ENCODE data around the gene ARMH1.

ARMH1 gene

DNA sequence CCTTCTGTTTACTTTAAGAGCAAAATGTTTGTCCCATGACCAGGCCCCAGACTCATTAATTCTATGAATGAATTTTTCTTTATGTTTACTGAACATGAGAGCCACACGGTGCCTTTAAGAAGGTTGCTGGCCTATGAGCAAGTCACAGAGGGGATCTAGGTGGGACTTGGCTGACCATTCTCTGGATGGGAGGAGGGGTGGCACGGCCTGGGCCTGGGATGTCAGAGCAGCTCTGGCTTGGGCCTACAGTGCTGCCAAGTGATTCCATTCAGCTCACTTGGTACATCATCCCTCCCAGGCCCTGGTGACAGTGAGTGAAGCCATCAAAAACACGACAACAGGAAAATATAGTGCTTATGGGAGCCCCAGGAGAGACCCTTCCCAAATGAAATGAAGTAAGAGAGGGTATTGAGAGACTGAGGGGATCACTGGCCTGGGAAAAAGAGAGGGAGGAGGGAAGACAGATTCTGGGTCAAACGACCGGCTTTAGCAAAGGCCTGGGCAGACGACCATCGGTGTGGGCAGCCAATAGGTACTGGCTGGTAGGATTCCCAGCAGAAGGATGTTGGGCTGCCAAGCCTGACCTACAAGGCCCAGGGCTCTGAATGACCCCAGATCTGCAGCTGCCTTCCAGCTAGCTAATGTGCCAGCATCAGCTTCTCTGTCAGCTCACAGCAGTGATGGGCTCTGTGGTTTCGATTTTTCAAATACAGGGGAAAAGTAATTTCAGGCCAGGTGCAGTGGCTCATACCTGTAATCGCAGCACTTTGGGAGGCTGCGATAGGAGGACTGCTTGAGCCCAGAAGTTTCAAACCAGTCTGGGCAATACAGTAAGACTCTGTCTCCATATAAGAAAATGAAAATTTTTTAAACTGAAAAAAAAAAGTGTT, 3.5 kb upstream of the ARMH1 start:
- Histone ChIP-seq H3K9me3 (no peaks in the 10 kb centered on the region), H3K27ac (peak overlapping the region; percentile 88), H3K4me1 (ENCODE audit: control insufficient read depth in 1 of 2, insufficient read depth in 1 of 2, low read depth in 1 of 2, low read length in 1 of 2) (peaks cover 39% of the 10 kb centered on the region in 2 experiments), H3K36me3 (no peaks in the 10 kb centered on the region), H3K4me3 (ENCODE audit: low read depth in 1 of 2, low read length in 1 of 2) (no peak overlapping the region), H3K27me3 (no peaks in the 10 kb centered on the region)
- TF ChIP-seq, protein P1, sequence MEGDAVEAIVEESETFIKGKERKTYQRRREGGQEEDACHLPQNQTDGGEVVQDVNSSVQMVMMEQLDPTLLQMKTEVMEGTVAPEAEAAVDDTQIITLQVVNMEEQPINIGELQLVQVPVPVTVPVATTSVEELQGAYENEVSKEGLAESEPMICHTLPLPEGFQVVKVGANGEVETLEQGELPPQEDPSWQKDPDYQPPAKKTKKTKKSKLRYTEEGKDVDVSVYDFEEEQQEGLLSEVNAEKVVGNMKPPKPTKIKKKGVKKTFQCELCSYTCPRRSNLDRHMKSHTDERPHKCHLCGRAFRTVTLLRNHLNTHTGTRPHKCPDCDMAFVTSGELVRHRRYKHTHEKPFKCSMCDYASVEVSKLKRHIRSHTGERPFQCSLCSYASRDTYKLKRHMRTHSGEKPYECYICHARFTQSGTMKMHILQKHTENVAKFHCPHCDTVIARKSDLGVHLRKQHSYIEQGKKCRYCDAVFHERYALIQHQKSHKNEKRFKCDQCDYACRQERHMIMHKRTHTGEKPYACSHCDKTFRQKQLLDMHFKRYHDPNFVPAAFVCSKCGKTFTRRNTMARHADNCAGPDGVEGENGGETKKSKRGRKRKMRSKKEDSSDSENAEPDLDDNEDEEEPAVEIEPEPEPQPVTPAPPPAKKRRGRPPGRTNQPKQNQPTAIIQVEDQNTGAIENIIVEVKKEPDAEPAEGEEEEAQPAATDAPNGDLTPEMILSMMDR (IDR thresholded peaks at IDR 0.05): no peak

DNA sequence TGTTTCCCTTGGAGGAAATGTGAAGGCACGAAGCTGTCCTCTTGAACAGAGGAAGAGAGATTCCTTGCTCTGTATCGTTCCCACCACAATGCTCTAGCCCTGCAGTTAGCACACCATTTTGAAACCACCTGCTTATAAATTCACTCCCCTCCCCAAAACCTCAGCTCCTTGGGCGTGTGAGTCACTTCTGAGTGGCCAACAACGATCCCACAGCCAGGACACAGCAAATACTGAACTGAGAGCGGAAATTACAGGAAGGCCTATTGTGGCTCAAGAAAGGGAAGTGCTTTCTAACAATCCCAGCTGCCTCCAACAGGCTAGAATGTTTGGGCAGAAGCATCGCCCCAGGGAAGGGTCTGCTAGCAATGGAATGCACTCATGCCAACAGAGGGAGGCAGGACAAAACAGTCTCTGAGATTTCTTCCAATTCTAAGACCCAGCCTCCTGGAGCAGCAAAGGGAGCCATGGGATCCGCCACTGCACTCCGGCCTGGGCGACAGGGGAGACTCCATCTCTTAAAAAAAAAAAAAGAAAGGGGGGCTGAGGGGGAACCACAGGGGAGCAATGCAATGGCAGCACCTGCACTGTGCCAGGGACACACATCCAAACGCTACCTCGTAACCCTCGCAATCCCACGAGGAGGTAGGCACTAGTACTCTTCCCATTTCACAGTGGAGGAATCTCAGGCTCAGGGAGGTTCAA, 2.1 kb upstream of the ARMH1 start:
- TF ChIP-seq, protein P1 (IDR thresholded peaks at IDR 0.05): peak; percentile 56
- peak overlapping the region; percentile 88 for H3K27ac ChIP-seq
- H3K27me3 ChIP-seq: no peaks in the 10 kb centered on the region
- H3K36me3 ChIP-seq: no peaks in the 10 kb centered on the region
- peaks cover 53% of the 10 kb centered on the region in 2 experiments for H3K4me1 ChIP-seq (ENCODE audit: control insufficient read depth in 1 of 2, insufficient read depth in 1 of 2, low read depth in 1 of 2, low read length in 1 of 2)
- H3K9me3 ChIP-seq: no peaks in the 10 kb centered on the region
- peak overlapping the region; percentile 14 to 91 for H3K4me3 ChIP-seq (ENCODE audit: low read depth in 1 of 2, low read length in 1 of 2)

DNA sequence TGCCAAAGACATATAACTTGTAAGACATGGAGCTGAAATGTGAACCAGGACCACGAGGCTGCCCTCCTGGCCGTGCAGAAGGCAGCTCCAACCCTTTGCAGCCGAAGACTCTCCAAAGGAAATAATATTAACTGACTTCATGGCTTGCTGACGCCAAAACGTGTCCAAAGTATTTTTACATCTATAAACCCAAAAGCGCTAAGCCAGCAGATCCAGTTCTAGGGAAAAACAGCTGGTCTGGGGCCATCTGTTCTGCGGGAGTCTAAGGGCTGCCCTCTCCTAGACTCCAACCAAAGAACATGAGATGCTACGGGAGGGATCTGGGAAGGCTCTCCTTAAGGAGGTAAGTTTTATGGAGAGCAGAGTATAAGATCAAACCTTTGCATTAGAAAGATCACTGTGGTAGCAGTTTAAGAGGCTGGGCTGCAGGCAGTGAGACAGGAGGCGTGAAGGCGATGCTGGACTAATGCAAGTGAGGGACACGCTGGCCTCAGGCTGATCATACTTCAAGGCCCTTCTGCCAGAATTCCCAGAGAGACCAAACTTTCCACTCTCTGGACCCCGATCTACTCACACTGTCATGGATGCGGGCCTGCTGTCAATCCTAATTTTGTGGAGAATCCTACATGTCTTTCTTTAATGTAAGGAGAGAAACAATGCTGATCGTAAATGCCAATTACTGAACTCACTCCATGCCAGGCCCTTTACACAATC, 1.4 kb upstream of the ARMH1 start:
- Histone ChIP-seq H3K4me1 (ENCODE audit: control insufficient read depth in 1 of 2, insufficient read depth in 1 of 2, low read depth in 1 of 2, low read length in 1 of 2) (peaks cover 60% of the 10 kb centered on the region in 2 experiments), H3K9me3 (no peaks in the 10 kb centered on the region), H3K27ac (peak overlapping the region; percentile 88), H3K4me3 (ENCODE audit: low read depth in 1 of 2, low read length in 1 of 2) (peak overlapping the region; percentile 77 to 91), H3K27me3 (no peaks in the 10 kb centered on the region), H3K36me3 (no peaks in the 10 kb centered on the region)
- TF ChIP-seq, protein P1 (IDR thresholded peaks at IDR 0.05): no peak

DNA sequence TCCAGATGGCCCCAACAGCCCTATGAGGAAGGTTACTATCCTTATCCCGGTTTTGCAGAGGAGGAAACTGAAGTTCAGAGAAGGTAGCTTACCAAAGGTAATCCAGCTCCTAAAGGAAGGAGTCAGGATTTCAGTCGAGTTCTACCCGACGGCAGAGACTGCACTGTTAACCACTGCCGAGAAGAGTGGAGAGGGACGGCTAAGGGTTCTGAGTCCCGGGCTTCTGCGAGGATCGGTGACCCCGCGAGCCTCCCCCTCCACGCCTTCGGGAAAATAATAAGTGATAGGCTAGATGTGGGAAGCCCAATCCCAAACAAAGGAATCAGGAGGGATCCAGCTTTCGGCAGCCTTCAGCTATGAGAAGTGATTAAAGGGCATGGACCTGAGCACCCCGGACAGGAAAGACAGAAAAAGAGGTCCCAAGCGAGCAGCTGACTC, 820 bp upstream of the ARMH1 start:
- Histone ChIP-seq H3K4me1 (ENCODE audit: control insufficient read depth in 1 of 2, insufficient read depth in 1 of 2, low read depth in 1 of 2, low read length in 1 of 2) (peaks cover 65 to 66% of the 10 kb centered on the region in 2 experiments), H3K27me3 (no peaks in the 10 kb centered on the region), H3K9me3 (no peaks in the 10 kb centered on the region)

DNA sequence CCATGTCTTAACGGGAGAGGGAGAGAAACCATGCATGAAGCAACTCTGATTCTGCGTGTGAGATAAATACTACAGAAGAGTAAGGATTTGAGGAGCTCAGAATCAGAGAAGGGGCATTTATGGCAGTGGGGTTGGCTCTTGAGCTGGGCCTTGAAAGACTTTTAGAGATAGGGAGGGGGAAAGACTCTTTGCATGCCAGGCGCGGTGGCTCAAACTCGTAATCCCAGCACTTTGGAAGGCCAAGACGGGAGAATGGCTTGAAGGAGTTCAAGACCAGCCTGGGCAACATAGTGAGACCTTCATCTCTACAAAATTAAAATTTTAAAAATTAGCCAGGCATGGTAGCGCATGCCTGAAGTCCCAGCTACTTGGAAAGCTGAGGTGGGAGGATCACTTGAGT, 672 bp downstream of the ARMH1 start:
- Histone ChIP-seq H3K4me1 (ENCODE audit: control insufficient read depth in 1 of 2, insufficient read depth in 1 of 2, low read depth in 1 of 2, low read length in 1 of 2) (peaks cover 65 to 66% of the 10 kb centered on the region in 2 experiments), H3K27ac (peak overlapping the region; percentile 88), H3K27me3 (no peaks in the 10 kb centered on the region), H3K36me3 (no peaks in the 10 kb centered on the region), H3K9me3 (no peaks in the 10 kb centered on the region), H3K4me3 (ENCODE audit: low read depth in 1 of 2, low read length in 1 of 2) (peak overlapping the region; percentile 77 to 91)
- TF ChIP-seq, protein P1 (IDR thresholded peaks at IDR 0.05): no peak

More for the DNA sequence above, 820 bp upstream of the ARMH1 start:
- Histone ChIP-seq H3K36me3 (no peaks in the 10 kb centered on the region), H3K4me3 (ENCODE audit: low read depth in 1 of 2, low read length in 1 of 2) (peak overlapping the region; percentile 77 to 91), H3K27ac (peak overlapping the region; percentile 88)
- TF ChIP-seq, protein P1 (IDR thresholded peaks at IDR 0.05): no peak
